Activated CD8-positive, alpha-beta memory T cell treated with anti-CD3 and anti-CD28 coated beads, Interleukin-2, amount 50 U/mL, for 48 hours (primary cell): ENCODE measurements around the gene LRP1.

ENCODE experiments used
- DNase-seq: peaks from one replicate; pipeline ENCODE4 v3.0.0-alpha.2; 2020

Gene LRP1

GRCh38 chr12:57196956-57197355 is 68.7 kb downstream of the LRP1 start:
- no peak for DNase-seq

GRCh38 chr12:57198329-57198728 is 70.0 kb downstream of the LRP1 start:
- DNase-seq = no peak

- no peak for DNase-seq
Measured at GRCh38 chr12:57199191-57199590, 70.9 kb downstream of the LRP1 start.

- DNase-seq = no peak
Measured at GRCh38 chr12:57200497-57200896, 72.2 kb downstream of the LRP1 start.

GRCh38 chr12:57201219-57201618 is 72.9 kb downstream of the LRP1 start:
- DNase-seq = no peak

GRCh38 chr12:57201631-57202030 is 73.3 kb downstream of the LRP1 start:
- no peak for DNase-seq

GRCh38 chr12:57202321-57202720 is 74.0 kb downstream of the LRP1 start:
- no peak for DNase-seq

- no peak for DNase-seq
Measured at GRCh38 chr12:57203201-57203600, 74.9 kb downstream of the LRP1 start.

GRCh38 chr12:57203791-57204190 is 75.5 kb downstream of the LRP1 start:
- DNase-seq = no peak

GRCh38 chr12:57204454-57204853 is 76.2 kb downstream of the LRP1 start:
- no peak for DNase-seq

GRCh38 chr12:57205186-57205585 is 76.9 kb downstream of the LRP1 start:
- no peak for DNase-seq

- no peak for DNase-seq
Measured at GRCh38 chr12:57205931-57206330, 77.6 kb downstream of the LRP1 start.

- no peak for DNase-seq
Measured at GRCh38 chr12:57207731-57208630, 79.7 kb downstream of the LRP1 start.

GRCh38 chr12:57208631-57209282 is 80.5 kb downstream of the LRP1 start:
- DNase-seq = no peak

- no peak for DNase-seq
Measured at GRCh38 chr12:57209916-57210315, 81.6 kb downstream of the LRP1 start.

GRCh38 chr12:57210461-57210860 is 82.2 kb downstream of the LRP1 start:
- DNase-seq = no peak

- no peak for DNase-seq
Measured at GRCh38 chr12:57210926-57211692, 82.8 kb downstream of the LRP1 start.

- DNase-seq = no peak
Measured at GRCh38 chr12:57211791-57212700, 83.8 kb downstream of the LRP1 start.

- no peak for DNase-seq
Measured at GRCh38 chr12:57212701-57213057, 84.4 kb downstream of the LRP1 start.

- DNase-seq = peak; percentile 91
Measured at GRCh38 chr12:57213058-57213715, 84.9 kb downstream of the LRP1 start.

- no peak for DNase-seq
Measured at GRCh38 chr12:57213763-57214397, 85.6 kb downstream of the LRP1 start.

GRCh38 chr12:57214398-57214781 is 86.1 kb downstream of the LRP1 start:
- peak; percentile 83 for DNase-seq
